Chondrocyte (in vitro differentiated cells): ENCODE data around the gene ADCY3. TPM values are rescaled to one million over a fixed set of nuclear protein-coding genes. Genes with fewer than 3 reads are reported as not detected.

ENCODE experiments used
- DNase-seq: peaks from one replicate; pipeline ENCODE4 v3.0.0; 2021; ENCODE audit warnings: mixed read lengths, low spot score
- H3K27ac Mint-ChIP-seq: one replicate; pipeline ENCODE4 v1.8.0; 2021; ENCODE audit warnings: mild to moderate bottlenecking, moderate library complexity, mixed read lengths; ENCODE audit not compliant: unreplicated experiment
- H3K27me3 Mint-ChIP-seq: 2 replicates; pipeline ENCODE4 v1.8.0; 2021; ENCODE audit warnings: low read depth, mixed read lengths
- H3K36me3 Mint-ChIP-seq: 2 replicates; pipeline ENCODE4 v1.8.0; 2021; ENCODE audit warnings: low read depth, mixed read lengths
- H3K4me1 Mint-ChIP-seq: 2 replicates; pipeline ENCODE4 v1.8.0; 2021; ENCODE audit warnings: low read depth, mild to moderate bottlenecking, mixed read lengths
- H3K4me3 Mint-ChIP-seq: one replicate; pipeline ENCODE4 v1.8.0; 2021; ENCODE audit warnings: mild to moderate bottlenecking, moderate library complexity, mixed read lengths; ENCODE audit not compliant: unreplicated experiment
- H3K9me3 Mint-ChIP-seq: 2 replicates; pipeline ENCODE4 v1.8.0; 2021; ENCODE audit warnings: low read depth, mixed read lengths
- CTCF ChIP-seq: fragments of 200-600 bp; sonication (generic); IDR thresholded peaks from 2 replicates; pipeline ENCODE4 v1.5.0; 2021; ENCODE audit warnings: antibody characterized with exemption, mild to moderate bottlenecking, moderate library complexity
- total RNA-seq: library from RNA; stranded (reverse); gene quantifications from 3 replicates; pipeline ENCODE4 v1.2.1, GENCODE V29; 2021

Gene ADCY3
- total RNA-seq, 1 donor from 2014 or later = 69.3 TPM

DNA sequence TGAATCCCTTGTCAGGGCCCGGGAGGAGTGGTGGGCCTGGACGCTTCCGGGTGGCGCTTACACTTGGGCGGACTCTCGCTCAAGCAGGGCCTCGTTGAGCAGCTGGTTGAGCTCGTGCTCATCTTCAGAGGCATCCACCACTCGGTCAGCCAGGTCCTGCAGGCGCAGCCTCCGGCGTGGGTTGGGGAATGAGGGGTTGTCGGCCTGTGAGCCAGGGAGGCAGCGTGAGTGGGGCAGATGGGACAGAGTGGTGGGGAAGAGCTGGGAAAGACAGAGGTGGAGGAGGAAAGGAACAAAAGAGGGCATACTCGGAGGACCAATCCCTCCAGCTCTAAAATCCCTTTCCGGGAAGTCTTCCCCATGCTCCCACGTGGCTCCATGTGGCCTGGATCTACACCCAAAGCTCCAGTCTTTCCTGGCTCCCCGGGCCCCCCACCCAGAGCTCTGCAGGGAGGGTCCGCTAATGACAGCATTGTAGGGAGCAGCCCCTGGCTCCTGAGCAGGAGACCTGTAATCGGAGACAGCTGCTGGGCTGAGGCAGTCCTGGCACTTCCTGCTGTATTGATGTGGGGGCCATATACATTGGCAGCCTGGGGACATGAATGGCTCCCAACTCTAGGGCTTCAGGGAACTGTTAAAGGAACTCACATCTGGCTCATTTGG lies 85.2 kb downstream of the ADCY3 start:
- no peak for DNase-seq
- no peaks in the 10 kb centered on the region for H3K9me3 Mint-ChIP-seq
- TF ChIP-seq CTCF = no peak
- peaks cover 2% of the 10 kb centered on the region for H3K4me1 Mint-ChIP-seq
- H3K36me3 Mint-ChIP-seq = peaks cover 25% of the 10 kb centered on the region
- H3K27me3 Mint-ChIP-seq = no peaks in the 10 kb centered on the region
- H3K27ac Mint-ChIP-seq = no peak overlapping the region
- no peak overlapping the region for H3K4me3 Mint-ChIP-seq

- Mint-ChIP-seq H3K9me3 (no peaks in the 10 kb centered on the region), H3K27ac (no peak overlapping the region), H3K27me3 (no peaks in the 10 kb centered on the region), H3K4me1 (peaks cover 2% of the 10 kb centered on the region), H3K4me3 (no peak overlapping the region), H3K36me3 (peaks cover 25% of the 10 kb centered on the region)
- TF ChIP-seq CTCF = no peak
- peak; percentile 77 for DNase-seq
Measured at GRCh38 chr2:24833821-24834732, 86.0 kb downstream of the ADCY3 start.

DNA sequence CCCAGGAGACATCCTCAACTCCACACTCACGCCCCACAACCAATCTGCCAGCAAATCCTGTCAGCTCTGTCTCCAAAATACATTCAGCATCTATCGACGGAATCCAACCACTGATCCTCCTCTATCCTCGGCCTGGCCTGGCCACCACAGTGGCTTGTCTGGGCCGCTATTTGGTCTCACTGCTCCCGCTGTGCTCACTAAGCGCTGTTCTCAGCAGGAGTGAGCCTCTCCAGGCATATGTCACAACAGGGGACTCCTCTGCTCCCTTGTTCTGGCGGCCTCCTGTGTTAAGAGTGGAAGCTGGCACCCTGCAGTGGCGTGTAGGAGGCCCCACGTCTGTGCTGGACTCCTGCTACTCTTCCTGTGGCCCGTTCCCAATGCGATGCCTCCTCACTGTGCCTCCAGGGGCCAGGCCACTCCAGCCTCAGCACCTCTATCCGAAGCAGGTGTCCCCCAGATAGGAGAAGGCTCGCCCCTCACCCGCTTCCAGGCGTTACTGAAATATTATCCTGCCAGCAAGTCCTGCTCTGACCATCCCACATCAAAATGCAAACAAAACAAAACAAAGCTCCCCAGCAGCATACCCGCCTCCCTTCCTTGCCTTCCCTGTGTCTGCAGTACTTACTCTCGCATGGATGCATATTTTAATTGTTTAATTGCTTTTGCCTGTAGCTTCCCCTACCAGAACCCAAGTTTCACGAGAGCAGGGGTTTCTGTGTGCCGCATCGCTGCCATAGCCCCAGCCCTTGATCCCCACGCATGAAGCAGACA lies 86.9 kb downstream of the ADCY3 start:
- H3K27me3 Mint-ChIP-seq = no peaks in the 10 kb centered on the region
- no peak overlapping the region for H3K4me3 Mint-ChIP-seq
- H3K9me3 Mint-ChIP-seq = no peaks in the 10 kb centered on the region
- TF ChIP-seq CTCF = no peak
- H3K4me1 Mint-ChIP-seq = peaks cover 2% of the 10 kb centered on the region
- peaks cover 25% of the 10 kb centered on the region for H3K36me3 Mint-ChIP-seq
- no peak overlapping the region for H3K27ac Mint-ChIP-seq
- peak; percentile 77 for DNase-seq

- peaks cover 25% of the 10 kb centered on the region for H3K36me3 Mint-ChIP-seq
- H3K4me3 Mint-ChIP-seq = no peak overlapping the region
- peak; percentile 46 for DNase-seq
- no peaks in the 10 kb centered on the region for H3K27me3 Mint-ChIP-seq
- H3K27ac Mint-ChIP-seq = no peak overlapping the region
- no peaks in the 10 kb centered on the region for H3K9me3 Mint-ChIP-seq
- no peak for TF ChIP-seq CTCF
- H3K4me1 Mint-ChIP-seq = peaks cover 5% of the 10 kb centered on the region
Measured at GRCh38 chr2:24832521-24832920, 87.5 kb downstream of the ADCY3 start.

GRCh38 chr2:24832073-24832461 lies 88.0 kb downstream of the ADCY3 start:
- Mint-ChIP-seq H3K27ac (no peak overlapping the region), H3K36me3 (peaks cover 22% of the 10 kb centered on the region), H3K9me3 (no peaks in the 10 kb centered on the region), H3K4me1 (peaks cover 10% of the 10 kb centered on the region), H3K27me3 (no peaks in the 10 kb centered on the region), H3K4me3 (no peak overlapping the region)
- TF ChIP-seq CTCF = no peak
- DNase-seq = peak; percentile 81
